Endothelial cell of umbilical vein (primary cell): ENCODE data around the gene RFC2. TPM values are rescaled to one million over a fixed set of nuclear protein-coding genes. Genes with fewer than 3 reads are reported as not detected.

Experiments
- BruUV-seq: library from RNA; stranded (reverse); fragments of 400-500 nt; replicated peaks from 2 replicates; lab custom pipeline; 2021; lab: Mats Ljungman, UMichigan
- CTCF ChIA-PET: fragments of 300-600, 350-600 bp; sonication (Branson Sonifier 250); formaldehyde crosslinking; loops from one replicate; lab custom pipeline; 2021; ENCODE audit warnings: antibody characterized with exemption, inconsistent platforms; lab: Charles Lee
- POLR2A ChIA-PET: fragments of 300-600, 350-600 bp; sonication (Branson Sonifier 250); formaldehyde crosslinking; loops from one replicate; lab custom pipeline; 2021; ENCODE audit warnings: antibody characterized with exemption, inconsistent platforms; lab: Charles Lee
- DNase-seq: peaks from one replicate; pipeline ENCODE4 v3.0.0-alpha.2; 2011; ENCODE audit warnings: low read depth, low spot score
- FAIRE-seq: peaks from 2 replicates; lab custom pipeline; 2011; peaks lifted over from hg19 to GRCh38; lab: Jason Lieb, UNC
- H2AFZ ChIP-seq: 2 replicates; pipeline ENCODE4 v1.6.0; 2012; ENCODE audit warnings: low read depth, low read length, control low read depth, inconsistent platforms
- H3K27ac ChIP-seq: 2 replicates; pipeline ENCODE4 v1.5.1; 2011; ENCODE audit warnings: low read depth, mild to moderate bottlenecking, control low read depth, low read length, moderate library complexity; ENCODE audit not compliant: insufficient read depth
- H3K27me3 ChIP-seq, 2 experiments: 2 replicates each; pipeline versions ENCODE4 v1.6.0 to v1.6.1; 2011; ENCODE audit warnings: low read length in 2 of 2, mixed read lengths in 1 of 2; ENCODE audit not compliant: control insufficient read depth in 2 of 2, insufficient read depth in 2 of 2
- H3K36me3 ChIP-seq, 2 experiments: 2 replicates in 1 of 2; 3 replicates in 1 of 2; pipeline ENCODE4 v1.5.1; 2011; ENCODE audit warnings: low read length in 2 of 2, mild to moderate bottlenecking in 1 of 2, moderate library complexity in 1 of 2; ENCODE audit not compliant: control insufficient read depth in 2 of 2, insufficient read depth in 2 of 2; ENCODE audit errors: extremely low read depth in 1 of 2
- H3K4me1 ChIP-seq: 3 replicates; pipeline ENCODE4 v1.5.1; 2011; ENCODE audit warnings: mild to moderate bottlenecking, low read length; ENCODE audit not compliant: control insufficient read depth, insufficient read depth; ENCODE audit errors: extremely low read depth
- H3K4me2 ChIP-seq: 2 replicates; pipeline ENCODE4 v1.6.1; 2011; ENCODE audit warnings: low read length, control low read depth, mixed read lengths; ENCODE audit not compliant: insufficient read depth
- H3K4me3 ChIP-seq, 3 experiments: fragments of 200-600 bp in 1 of 3; sonication (generic), shearing (Covaris generic) in 1 of 3; replicated peaks in 1 of 3; 2 replicates each; pipeline ENCODE4 v1.5.1; 2011 to 2016; ENCODE audit warnings: control low read depth in 3 of 3, low read length in 3 of 3, mild to moderate bottlenecking in 2 of 3, inconsistent platforms in 1 of 3, low read depth in 1 of 3, moderate library complexity in 1 of 3; ENCODE audit not compliant: insufficient read depth in 1 of 3
- H3K79me2 ChIP-seq: 2 replicates; pipeline ENCODE4 v1.6.0; 2012; ENCODE audit warnings: low read length, inconsistent platforms; ENCODE audit not compliant: control insufficient read depth, insufficient read depth
- H3K9ac ChIP-seq: replicated peaks from 2 replicates; pipeline ENCODE3; 2011; ENCODE audit warnings: low read length, control low read depth; ENCODE audit not compliant: insufficient read depth; ENCODE audit errors: extremely low read depth
- H3K9me1 ChIP-seq: replicated peaks from 3 replicates; pipeline ENCODE4 v1.6.0; 2011; ENCODE audit warnings: mild to moderate bottlenecking, low read length; ENCODE audit not compliant: control insufficient read depth, insufficient read depth; ENCODE audit errors: extremely low read depth
- H3K9me3 ChIP-seq: replicated peaks from 2 replicates; pipeline ENCODE4 v1.5.1; 2012; ENCODE audit warnings: low read length, inconsistent platforms; ENCODE audit not compliant: control insufficient read depth, insufficient read depth
- H4K20me1 ChIP-seq: replicated peaks from 2 replicates; pipeline ENCODE3; 2011; ENCODE audit warnings: mild to moderate bottlenecking, low read length; ENCODE audit not compliant: control insufficient read depth, insufficient read depth; ENCODE audit errors: extremely low read depth
- EZH2 ChIP-seq: IDR thresholded peaks from 2 replicates; pipeline ENCODE4 v1.6.1; 2012; ENCODE audit warnings: borderline replicate concordance, low read depth, mild to moderate bottlenecking, moderate library complexity, low read length, inconsistent platforms; ENCODE audit not compliant: severe bottlenecking
- FOS ChIP-seq: IDR thresholded peaks from 2 replicates; pipeline ENCODE4 v1.6.1; 2011; ENCODE audit warnings: mild to moderate bottlenecking, low read length, moderate library complexity, borderline replicate concordance; ENCODE audit not compliant: insufficient read depth
- GATA2 ChIP-seq: IDR thresholded peaks from 2 replicates; pipeline ENCODE4 v1.7.0; 2011; ENCODE audit warnings: low read depth, mild to moderate bottlenecking, moderate library complexity, mixed read lengths, low read length; ENCODE audit not compliant: insufficient read length, insufficient read depth
- JUN ChIP-seq: IDR thresholded peaks from 2 replicates; pipeline ENCODE4 v1.6.1; 2011; ENCODE audit warnings: borderline replicate concordance, low read depth; ENCODE audit not compliant: insufficient read length, insufficient read depth
- MYC ChIP-seq: IDR thresholded peaks from one replicate; pipeline ENCODE4 v1.6.1; 2011; ENCODE audit warnings: mild to moderate bottlenecking, low read depth, low read length
- POLR2A ChIP-seq: IDR thresholded peaks from 2 replicates; pipeline ENCODE4 v1.6.1; 2012; ENCODE audit warnings: low read depth, mild to moderate bottlenecking, control low read depth, low read length
- POLR2AphosphoS5 ChIP-seq: IDR thresholded peaks from 2 replicates; pipeline ENCODE4 v1.6.1; 2012; ENCODE audit warnings: low read depth, mild to moderate bottlenecking, control low read depth, low read length, moderate library complexity; ENCODE audit not compliant: insufficient read depth
- dilution Hi-C: fragments of 300-500 bp; cut with MboI; formaldehyde crosslinking; loops from one replicate; pipeline ENCODE4 v1.15.0; 2019; ENCODE audit warnings: low sequenced_read_pairs; ENCODE audit not compliant: extremely low pct_ligation_motif_present
- intact Hi-C: fragments of 100-400 bp; cut with micrococcal nuclease; formaldehyde crosslinking; loops from one replicate; pipeline ENCODE4 v1.10.0; 2022
- polyA plus RNA-seq, 4 experiments: library from polyadenylated mRNA; depleted of rRNA in 3 of 4; stranded (reverse) in 3 of 4; unstranded in 1 of 4; fragments of >200 nt; gene quantifications; 2 replicates each; pipeline versions ENCODE4 v1.2.1 to v1.2.3, GENCODE V29; 2011 to 2012; ENCODE audit warnings: missing spikeins in 1 of 4
- total RNA-seq: library from RNA; stranded (reverse); gene quantifications from 2 replicates; pipeline ENCODE4 v1.2.3, GENCODE V29; 2021
- TF ChIP-seq, protein P1 (sequence below): IDR thresholded peaks from 2 replicates; pipeline ENCODE4 v1.6.1; 2011; ENCODE audit not compliant: insufficient read depth, insufficient read length
- TF ChIP-seq, protein P2 (sequence below), 2 donors: IDR thresholded peaks; 1 replicate in 1 of 2; 2 replicates in 1 of 2; pipeline ENCODE4 v1.5.1; 2011; ENCODE audit warnings: low read length in 2 of 2, mild to moderate bottlenecking in 2 of 2, moderate library complexity in 2 of 2, control low read depth in 1 of 2, inconsistent platforms in 1 of 2, low read depth in 1 of 2; ENCODE audit not compliant: insufficient read depth in 1 of 2; ENCODE audit errors: extremely low read depth in 1 of 2

The RFC2 gene
- total and polyA plus RNA-seq, 2 donors (not counting 3 experiments of a cell fraction or from before 2014, with no cell fraction given), result 24.4 to 44.3 TPM

DNA sequence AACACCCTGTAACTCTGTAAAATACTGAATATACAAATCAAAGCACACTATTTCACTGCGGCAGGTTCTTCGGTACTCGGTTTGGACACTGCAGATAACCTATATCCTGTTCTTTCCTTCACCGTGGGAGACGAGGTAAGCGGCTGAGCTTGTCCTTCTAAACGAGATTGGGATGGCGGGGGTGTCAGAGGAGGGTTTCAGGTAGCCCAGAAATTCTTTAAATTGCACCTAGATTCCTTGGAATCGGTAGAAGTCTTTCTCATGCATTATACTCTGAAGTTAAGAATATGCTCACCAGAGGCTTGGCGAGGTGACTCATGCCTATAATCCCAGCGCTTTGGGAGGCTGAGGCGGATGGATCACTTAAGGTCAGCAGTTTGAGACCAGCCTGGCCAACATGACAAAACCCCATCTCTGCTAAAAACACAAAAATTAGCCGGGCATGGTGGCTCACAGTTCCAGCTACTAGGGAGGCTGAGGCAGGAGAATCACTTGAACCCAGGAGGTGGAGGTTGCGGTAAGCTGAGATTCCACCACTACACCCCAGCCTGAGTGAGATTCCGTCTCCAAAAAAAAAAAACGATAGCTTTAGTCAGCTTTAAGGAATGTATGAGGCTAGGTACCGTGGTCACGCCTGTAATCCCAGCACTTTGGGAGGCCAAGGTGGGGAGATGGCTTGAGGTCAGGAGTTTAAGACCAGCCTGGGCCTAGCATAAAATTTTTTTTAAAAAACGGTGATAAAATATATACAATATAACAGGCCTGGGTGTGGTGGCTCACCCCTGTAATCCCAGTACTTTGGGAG, 54.4 kb downstream of the RFC2 start:
- intact Hi-C loops, result loop anchor here (10.0 kb wide), 1 partner anchor 75 kb away; no protein-coding TSS in a partner anchor
- no peaks in the 10 kb centered on the region for H3K9me1 ChIP-seq
- CTCF ChIA-PET, result interaction anchor here (0.8 to 1.7 kb wide), 6 partner anchors 16 to 334 kb away, joined by 3 to 6 read pairs (median 4); no protein-coding TSS in a partner anchor
- BruUV-seq, result no TSS peak
- no peak overlapping the region for H3K9ac ChIP-seq
- no peak overlapping the region for H2AFZ ChIP-seq
- FAIRE-seq, result no peak
- dilution Hi-C loops, result no loop called here
- no peak overlapping the region for H3K27ac ChIP-seq
- H4K20me1 ChIP-seq, result no peaks in the 10 kb centered on the region
- POLR2A ChIA-PET, result interaction anchor here (1.0 kb wide), 1 partner anchor 117 kb away, joined by 3 read pairs; no protein-coding TSS in a partner anchor
- H3K9me3 ChIP-seq, result no peaks in the 10 kb centered on the region
- no peak overlapping the region for H3K4me2 ChIP-seq
- DNase-seq, result no peak
- H3K27me3 ChIP-seq, result no peaks in the 10 kb centered on the region
- no peaks in the 10 kb centered on the region for H3K79me2 ChIP-seq
- no peak overlapping the region for H3K4me3 ChIP-seq
- H3K4me1 ChIP-seq, result no peaks in the 10 kb centered on the region
- H3K36me3 ChIP-seq, result peaks cover 3 to 6% of the 10 kb centered on the region in 2 experiments
- TF ChIP-seq MYC (no peak), JUN (no peak), POLR2A (no peak), FOS (no peak), POLR2AphosphoS5 (no peak), GATA2 (no peak), EZH2 (no peak)
- TF ChIP-seq, protein P1, sequence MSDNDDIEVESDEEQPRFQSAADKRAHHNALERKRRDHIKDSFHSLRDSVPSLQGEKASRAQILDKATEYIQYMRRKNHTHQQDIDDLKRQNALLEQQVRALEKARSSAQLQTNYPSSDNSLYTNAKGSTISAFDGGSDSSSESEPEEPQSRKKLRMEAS, result no peak
- TF ChIP-seq, protein P2, sequence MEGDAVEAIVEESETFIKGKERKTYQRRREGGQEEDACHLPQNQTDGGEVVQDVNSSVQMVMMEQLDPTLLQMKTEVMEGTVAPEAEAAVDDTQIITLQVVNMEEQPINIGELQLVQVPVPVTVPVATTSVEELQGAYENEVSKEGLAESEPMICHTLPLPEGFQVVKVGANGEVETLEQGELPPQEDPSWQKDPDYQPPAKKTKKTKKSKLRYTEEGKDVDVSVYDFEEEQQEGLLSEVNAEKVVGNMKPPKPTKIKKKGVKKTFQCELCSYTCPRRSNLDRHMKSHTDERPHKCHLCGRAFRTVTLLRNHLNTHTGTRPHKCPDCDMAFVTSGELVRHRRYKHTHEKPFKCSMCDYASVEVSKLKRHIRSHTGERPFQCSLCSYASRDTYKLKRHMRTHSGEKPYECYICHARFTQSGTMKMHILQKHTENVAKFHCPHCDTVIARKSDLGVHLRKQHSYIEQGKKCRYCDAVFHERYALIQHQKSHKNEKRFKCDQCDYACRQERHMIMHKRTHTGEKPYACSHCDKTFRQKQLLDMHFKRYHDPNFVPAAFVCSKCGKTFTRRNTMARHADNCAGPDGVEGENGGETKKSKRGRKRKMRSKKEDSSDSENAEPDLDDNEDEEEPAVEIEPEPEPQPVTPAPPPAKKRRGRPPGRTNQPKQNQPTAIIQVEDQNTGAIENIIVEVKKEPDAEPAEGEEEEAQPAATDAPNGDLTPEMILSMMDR (IDR thresholded peaks at IDR 0.05; ENCODE audit: extremely low read depth in 1 of 2, insufficient read depth in 1 of 2, low read depth in 1 of 2, low read length in 2 of 2), result no peak
